HG03025 (cell line): ENCODE results near the gene NCAM2.

Experiments used
- ATAC-seq: cut with Tn5 transposase; IDR thresholded peaks from one replicate; pipeline ENCODE4 v1.9.1; 2021; ENCODE audit warnings: mild to moderate bottlenecking, moderate library complexity; ENCODE audit not compliant: unreplicated experiment, low FRiP score

NCAM2 gene

DNA sequence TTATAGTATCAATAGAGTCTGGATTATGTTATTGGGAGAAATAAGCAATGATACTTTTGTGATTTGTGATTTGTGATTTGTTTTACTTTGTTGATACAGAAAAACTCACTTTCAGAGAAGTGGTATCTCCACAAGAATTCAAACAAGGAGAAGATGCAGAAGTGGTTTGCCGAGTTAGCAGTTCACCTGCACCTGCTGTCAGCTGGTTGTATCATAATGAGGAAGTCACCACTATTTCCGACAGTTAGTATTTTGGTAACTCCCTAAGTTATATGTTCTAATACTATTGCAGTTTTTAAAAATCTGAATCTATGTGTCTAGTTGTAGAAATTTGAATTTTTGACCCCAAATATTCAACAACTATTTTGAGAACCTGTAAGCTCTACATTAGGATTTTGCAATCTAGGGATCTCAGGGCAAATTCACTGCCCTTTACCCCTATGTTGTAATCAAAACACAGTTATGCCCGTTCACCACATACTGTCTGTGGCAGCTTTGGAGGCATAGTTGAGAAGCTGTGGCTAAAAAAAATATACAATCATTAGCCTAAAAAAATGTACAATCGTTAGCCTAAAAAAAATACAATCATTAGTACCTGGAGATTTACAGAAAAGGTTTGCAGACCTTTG lies 288.1 kb downstream of the NCAM2 start:
- ATAC-seq: no peak

DNA sequence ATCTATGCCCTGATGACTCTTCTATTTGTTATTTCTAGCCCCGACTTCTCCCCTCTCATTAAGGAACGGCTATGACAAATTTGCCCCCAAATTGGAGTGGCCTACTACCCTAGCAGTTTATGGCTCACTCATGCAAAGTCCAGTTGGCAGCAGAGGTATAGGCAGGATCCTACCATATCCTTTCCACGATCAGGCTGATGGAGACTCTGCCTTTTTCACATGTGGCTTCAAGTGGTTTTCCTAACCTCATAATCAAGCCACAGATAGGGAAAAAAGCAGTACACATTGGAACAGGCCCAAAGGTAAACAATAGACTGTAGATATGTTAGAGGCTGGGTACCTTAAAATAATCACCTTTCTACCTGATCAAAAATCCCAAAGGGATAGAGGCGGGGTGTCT lies 292.5 kb downstream of the NCAM2 start:
- no peak for ATAC-seq

DNA sequence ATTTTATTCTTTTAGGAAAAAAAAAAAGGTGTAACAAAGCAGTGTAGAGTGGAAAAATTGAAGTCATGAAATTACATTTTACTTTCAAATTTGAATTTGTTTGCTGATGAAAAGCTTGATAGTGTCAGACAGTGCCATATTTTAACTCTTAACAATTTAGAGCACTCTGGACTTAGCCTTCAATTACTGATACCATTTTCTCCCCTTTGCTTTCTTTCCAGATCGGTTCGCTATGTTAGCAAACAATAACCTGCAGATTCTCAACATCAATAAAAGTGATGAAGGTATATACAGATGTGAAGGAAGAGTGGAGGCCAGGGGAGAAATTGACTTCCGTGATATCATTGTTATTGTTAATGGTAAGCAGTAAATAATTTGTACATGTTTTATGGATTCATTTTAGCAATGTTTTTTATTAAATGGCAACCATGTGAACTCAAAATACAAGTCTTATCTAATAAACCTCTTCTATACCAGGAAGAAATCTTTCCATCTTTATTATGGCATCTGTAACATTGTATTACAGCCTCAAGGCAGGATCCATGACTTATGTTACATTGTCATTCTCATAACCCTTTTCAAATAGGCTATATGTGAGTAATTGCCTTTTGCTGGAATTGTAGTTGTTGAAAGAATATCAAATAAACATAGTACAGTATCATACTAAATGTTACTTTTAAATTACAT lies 293.8 kb downstream of the NCAM2 start:
- no peak for ATAC-seq

DNA sequence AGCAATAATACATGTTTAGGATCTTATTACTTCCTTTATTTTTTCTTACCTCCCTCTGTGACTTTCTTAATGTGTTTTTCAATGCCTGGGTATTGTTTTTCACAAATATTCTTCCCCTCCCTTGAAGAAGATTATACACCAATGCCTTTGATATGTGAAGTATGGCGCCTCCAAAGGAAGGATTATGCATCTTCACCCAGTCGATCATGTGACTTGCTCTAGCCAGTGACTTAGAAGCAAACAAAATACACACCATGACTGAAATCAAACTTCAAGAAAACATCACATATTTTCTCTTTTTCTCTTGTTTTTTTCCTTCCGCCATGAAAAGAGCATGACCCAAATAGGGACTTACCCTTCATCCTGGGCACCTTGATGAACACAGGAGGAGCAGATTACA lies 297.1 kb downstream of the NCAM2 start:
- no peak for ATAC-seq

DNA sequence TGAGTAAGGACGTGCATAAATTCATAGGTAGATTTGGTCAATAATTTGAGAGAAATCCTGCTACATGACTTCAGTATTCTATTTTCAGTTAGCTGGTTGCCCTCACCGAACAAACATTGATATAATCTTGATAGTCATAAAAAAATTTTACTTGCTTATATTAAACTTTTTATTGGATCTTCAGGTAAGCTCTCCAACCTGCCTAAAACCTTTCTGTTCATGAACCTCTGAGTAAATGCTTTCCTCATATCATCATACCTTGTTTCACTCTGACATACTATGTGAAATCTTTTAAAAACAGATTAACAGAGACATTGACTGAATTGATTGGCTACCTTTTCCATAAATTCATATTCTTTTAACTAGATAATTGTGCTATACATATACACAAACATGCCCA lies 299.0 kb downstream of the NCAM2 start:
- no peak for ATAC-seq

DNA sequence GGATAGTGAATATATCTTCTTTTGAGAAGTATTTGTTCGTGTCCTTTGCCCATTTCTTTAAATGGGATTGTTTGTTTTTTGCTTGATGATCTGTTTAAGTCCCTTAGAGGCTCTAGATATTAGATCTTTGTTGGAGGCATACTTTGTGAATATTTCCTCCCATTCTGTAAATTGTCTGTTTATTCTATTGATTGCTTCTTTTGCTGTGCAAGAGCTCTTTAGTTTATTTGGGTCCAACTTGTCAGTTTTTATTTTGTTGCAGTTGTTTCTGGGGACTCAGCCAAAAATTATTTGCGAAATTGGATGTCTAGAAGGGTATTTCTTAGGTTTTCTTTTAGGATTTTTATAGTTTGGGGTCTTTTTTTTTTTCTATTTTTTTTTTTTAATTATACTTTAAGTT lies 302.8 kb downstream of the NCAM2 start:
- ATAC-seq: no peak

DNA sequence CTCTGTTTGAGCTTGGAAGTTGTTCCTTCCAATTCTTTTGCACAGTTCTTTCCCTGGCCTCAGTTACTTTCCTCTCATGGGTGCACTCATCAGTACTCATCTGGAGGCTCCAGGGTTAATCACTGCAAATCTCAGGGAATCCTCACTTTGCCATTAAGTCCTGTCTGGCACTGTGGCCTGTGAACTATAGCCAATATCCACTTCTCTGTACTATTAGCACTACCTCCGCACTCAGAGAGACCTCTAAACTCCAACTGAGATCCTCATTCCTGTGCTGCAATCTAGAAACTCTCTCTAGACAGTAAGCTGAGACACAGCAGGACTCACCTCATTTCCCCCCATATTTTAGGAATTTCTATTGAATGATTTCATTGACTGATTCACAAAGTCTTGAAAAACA lies 311.3 kb downstream of the NCAM2 start:
- no peak for ATAC-seq

DNA sequence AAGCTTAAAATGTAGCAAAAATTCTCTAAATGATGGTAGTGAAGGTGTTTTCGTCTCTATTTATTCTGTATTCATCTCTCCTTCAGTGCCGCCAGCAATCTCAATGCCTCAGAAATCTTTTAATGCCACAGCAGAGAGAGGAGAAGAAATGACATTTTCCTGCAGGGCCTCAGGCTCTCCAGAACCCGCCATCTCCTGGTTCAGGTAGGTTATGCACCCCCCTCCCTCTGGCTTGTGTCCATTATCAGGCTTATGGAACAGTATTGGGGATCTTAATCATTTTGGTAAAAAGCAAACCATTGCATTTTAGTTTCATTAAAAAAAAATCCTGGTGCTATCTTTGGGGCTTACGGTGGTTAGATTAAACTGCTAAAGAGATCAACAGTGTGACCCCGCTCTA lies 326.1 kb downstream of the NCAM2 start:
- no peak for ATAC-seq

DNA sequence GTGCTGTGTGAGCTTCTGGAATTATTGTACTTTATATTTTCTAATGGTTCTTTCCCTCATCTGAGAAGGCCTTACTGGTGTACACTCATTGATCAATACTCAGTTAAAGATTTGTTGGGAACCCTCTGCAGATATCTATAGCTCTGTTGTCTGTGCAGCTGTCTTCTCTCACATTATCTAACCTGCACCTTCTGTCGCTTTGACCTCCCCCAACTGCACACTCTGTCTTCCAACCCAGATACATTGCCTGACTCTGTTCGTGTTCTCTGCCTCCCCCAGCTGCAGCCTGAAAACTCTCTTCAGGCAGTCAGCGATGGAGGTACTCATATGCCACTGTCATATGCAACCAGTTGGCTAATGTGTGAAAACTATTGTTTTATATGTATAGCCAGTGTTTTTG lies 334.3 kb downstream of the NCAM2 start:
- no peak for ATAC-seq

DNA sequence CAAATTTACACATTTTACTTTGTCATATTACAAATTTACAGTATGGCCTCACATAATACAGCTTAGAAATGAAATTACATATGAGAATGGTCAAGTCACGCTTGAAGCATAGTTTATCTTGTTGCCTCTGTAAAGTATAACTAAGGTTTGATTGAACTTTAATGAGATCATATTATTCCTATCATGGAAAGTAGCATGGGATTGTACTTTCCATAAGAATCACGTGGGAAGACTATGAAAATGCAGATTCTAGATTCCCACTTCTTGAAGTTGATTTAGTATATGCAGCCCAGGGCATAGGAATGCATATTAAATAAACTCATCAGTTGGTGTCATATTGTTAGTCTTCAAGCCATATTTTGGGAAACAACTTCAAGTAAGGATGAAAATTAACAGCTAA lies 342.8 kb downstream of the NCAM2 start:
- no peak for ATAC-seq

DNA sequence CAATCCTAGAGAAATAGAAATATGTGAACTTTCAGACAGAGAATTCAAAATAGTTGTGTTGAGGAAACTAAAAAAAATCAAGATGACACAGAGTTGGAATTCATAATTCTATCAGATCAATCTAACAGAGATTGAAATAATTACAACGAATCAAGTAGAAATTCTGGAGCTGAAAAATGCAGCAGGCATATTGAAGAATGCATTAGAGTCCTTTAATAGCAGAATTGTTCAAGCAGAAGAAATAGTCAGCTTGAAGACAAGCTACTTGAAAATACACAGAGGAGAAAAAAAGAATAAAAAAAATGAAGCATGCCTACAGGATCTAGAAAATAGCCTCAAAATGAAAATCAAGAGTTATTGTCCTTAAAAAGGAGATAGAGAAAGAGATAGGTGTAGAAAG lies 347.1 kb downstream of the NCAM2 start:
- ATAC-seq: no peak

DNA sequence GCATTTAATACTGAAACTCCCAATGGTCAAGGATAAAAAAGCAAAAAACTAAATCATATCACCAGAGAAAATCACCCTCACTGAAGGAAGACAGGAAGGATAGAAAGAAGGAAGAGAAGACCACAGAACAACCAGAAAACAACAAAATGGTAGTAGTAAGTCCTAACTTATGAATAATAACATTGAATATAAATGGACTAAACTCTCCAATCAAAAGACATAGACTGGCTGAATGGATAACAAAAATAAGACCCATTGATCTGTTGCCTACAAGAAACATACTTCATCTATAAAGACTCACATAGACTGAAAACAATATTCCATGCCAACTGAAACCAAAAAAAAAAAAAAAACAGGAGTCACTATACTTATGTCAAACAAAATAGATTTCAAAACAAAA lies 347.7 kb downstream of the NCAM2 start:
- ATAC-seq: no peak

DNA sequence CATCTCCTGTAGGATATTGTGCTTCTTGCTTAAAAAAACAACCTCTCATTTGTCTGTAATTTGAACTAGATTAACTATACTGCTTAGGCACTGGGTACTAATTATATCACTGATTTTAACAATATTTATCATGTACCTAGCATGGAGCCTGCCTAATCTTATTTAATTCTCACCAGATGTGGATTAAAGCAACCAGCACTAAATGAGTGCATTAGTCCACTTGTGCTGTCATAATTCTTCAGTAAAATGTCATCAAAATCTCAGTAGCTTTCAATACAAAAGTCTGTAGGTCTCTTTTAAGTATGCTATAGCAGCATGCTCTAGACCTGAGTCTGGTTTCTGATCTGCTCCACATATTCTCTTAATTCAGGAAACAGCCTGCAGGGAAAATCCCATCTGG lies 368.1 kb downstream of the NCAM2 start:
- no peak for ATAC-seq

DNA sequence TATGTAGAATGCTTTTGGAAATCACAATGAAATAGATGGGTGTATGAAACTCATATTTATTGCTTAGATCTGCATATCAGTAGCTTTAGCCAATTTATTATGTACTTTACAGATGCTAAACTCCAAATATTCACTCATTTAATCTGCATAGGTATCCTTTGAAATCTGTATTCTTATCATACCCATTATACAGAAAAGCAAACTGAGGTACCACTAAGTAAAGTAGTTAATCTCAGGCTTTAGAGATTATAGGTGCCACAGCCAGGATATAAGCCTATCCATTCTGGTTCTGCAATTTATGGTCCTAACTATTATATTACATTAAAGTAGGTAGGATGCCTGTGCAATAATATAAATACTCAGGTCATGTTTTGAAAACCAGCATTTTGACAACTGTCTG lies 369.4 kb downstream of the NCAM2 start:
- ATAC-seq: no peak

DNA sequence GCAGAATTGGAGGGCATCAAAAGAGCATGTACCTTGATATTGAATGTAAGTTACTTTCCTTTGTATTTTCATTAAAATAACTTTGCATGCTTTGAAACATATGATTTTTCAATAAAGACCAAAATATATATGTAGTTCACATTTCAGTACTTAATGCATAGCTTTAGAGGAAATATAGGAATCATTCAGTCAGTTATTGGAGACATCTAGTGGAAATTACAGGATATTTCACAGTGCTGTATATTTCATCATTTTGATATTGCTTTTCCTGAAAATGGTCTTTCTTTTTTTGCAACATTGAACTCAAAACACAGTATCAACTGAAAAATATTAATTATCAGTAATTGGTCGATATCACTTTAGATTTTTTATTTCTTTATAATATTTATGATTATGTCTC lies 375.8 kb downstream of the NCAM2 start:
- no peak for ATAC-seq

DNA sequence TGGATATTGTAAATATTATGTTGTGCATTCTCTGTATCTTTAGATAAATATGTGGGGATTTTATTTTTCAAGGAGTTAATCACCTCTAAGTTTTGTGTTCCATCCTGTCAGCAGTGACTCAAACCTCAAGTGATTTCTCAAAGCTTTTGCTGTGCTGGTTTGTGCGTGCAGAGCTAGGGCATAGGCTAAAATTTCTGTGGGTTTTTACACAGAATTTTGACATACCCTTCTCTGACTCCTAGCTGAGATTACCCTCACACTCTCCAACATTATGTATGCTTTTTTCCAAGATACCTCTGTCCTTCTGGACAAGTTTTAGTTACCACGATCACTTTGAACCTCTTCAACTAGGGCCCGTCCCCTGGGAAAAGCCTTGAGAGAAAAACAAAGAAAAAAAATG lies 384.9 kb downstream of the NCAM2 start:
- ATAC-seq: no peak

DNA sequence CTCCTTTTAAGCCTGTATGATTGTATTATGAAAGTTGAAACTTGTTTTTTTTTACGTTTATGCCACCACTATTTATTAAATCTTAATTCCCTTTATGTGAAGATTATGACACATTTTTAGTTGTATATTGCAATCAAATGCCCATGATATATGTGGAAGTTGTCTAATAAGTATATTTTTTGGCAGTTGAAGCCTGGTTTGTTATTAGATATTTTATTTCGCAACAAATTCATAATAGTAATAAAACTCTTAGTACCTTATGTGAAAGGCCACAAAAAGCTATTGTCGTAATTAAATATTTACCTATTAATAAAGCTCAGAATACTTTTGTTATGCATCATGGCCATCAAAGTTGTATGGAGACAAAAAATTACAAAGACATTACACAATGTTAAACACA lies 386.8 kb downstream of the NCAM2 start:
- no peak for ATAC-seq

DNA sequence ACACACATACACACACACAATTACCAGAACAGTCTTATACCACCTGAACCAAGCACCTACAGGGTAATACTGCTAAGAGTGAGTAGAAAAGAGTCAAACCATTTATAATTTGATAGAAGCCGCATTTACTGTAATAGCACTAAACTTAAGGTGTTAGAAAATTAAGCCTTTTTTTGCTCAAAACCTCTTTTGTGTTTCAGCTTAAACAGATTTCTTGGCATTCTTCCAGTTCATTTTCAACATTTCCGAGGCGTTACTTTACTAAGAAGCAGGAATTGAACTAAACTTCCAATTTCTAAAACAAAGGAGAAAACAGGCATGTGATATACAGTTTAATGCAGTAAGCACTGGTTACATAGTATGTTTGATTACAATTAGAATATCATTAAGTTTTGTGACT lies 387.2 kb downstream of the NCAM2 start:
- ATAC-seq: no peak

DNA sequence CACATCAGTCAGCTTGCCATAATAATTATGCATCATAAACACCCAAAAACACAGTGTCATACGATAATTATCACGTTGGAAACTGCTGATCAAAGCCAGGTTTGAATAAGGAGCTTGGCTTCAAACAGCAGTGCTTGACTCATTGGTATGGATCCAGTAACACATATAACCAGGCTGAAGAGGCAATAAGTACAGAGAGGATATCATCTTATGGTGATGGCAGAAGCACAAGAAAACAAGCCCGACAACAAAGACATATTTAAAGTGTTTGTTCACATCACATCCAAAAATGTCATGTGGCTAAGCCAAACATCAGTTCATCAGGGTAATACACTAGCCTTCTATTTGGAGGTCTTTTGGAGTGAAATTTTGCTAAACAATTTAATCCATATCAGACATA lies 389.7 kb downstream of the NCAM2 start:
- ATAC-seq: no peak

DNA sequence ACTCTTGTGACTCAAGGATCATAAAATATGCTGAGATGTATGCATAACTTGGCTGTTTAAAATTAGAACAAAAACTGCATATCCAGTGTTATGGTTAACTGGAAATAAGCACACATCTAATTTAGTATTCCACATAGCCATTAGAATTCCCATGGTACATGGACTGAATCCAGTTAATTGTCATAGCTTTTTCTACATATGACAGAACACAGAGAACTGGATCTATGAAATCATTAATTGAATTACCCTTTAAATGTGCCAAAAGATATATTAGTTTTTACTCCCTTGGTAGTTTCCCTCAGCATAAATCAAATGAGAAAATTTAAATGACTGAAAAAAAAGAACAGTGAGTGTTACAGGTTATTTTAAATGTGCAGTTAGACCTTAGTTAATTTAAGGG lies 395.9 kb downstream of the NCAM2 start:
- no peak for ATAC-seq

DNA sequence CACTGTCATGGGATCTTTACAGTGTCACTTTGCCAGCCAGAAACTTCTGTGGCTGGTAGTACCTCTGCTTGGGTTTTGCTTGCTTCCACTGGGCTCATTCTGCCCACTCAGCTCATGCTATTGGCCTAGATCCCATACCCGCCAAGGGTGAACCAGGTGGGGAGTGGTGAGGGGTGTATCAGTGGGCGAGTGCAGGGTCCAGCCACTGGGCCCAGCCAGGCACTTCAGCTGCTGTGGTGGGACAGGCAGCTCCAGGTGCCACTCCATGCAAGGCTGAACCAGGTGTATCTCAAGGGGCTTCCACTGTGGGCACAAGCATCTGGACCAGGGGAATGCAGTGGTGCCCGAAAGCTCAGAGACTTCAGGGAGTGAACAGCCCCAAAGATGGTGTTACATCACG lies 398.2 kb downstream of the NCAM2 start:
- ATAC-seq: no peak

DNA sequence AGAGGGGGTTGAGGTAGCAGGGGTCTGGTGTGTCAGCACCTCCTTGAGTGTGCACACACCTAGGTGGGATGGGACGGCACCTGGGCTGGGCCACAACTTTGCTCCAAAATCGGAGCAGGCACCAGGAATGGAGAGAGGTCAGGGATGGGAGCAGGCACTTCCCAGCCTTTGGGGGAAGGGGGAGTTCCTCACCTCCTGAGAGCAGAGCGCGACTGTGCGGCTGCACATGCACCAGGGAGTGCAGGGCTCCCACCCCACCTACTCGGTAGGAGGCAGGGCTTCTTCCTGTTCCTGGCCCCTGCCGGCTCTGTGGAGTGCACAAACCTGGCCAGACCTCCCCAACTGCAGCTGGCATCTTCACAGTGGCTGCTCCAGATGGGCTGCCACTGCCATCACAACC lies 399.3 kb downstream of the NCAM2 start:
- ATAC-seq: no peak

DNA sequence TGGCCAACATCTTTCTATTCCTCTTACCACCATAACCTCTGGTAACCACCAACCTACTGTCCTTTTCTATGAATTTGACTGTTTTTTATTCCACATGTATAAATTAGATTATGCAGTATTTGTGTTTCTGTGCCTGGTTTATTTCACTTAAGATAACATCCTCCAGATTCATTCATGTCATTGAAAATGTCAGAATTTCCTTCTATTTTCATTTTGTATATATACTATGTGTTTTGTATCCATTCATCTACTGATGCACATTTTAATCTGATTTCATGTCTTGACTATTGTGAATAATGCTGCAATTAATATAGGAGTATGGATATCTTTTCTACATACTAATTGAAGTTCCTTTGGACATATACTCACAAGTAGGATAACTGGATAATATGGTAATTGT lies 403.2 kb downstream of the NCAM2 start:
- no peak for ATAC-seq
